NOMO-1 (cell line): ENCODE results near the gene OGA.

Experiments used
- DNase-seq, 2 experiments: peaks; one replicate each; lab custom pipeline; 2025; ENCODE audit not compliant: unreplicated experiment in 2 of 2; lab: John Stamatoyannopoulos, UW

OGA gene

DNA sequence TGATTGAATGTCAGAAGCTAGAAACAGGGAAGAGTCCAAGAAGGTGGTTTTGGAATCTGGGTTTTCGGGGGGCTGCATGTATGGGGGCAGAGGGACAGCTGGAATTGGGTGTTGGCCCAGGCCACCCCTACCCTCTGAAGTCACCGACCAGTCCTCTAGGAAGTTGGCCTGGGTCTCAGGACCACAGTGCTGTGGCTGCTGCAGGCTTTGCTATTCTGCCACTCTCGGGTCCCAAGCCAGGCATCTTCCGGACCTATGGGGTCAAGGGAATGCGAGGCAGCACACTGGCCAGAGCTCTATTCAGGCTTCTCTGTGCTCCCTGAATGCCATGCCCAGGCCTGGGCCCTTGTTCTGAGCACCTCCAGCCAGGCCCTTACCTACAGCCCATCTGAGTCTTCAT, 55.5 kb downstream of the OGA start:
- no peak for DNase-seq

DNA sequence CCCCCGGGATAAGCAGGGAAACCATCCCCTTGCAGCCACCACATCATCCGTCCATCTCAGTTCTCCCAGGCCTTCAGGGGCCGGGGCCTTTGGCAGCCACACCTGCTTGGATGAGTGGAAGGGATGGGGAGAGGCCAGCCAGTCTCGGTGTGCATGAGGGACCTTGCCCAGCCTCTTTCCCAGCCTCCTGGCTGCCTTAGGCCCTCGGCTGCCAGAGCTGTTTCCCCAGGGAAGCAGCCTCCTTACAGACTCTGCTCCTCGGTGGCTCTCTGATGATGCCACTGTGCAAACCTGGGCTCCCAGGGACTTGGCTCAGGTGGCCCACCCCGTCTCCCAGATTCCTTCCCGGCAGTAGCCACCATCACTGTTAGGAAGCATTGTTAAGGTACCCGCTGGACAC, 57.0 kb downstream of the OGA start:
- no peak for DNase-seq

- DNase-seq: no peak
Measured at GRCh38 chr10:101760510-101760909, 57.7 kb downstream of the OGA start.

DNA sequence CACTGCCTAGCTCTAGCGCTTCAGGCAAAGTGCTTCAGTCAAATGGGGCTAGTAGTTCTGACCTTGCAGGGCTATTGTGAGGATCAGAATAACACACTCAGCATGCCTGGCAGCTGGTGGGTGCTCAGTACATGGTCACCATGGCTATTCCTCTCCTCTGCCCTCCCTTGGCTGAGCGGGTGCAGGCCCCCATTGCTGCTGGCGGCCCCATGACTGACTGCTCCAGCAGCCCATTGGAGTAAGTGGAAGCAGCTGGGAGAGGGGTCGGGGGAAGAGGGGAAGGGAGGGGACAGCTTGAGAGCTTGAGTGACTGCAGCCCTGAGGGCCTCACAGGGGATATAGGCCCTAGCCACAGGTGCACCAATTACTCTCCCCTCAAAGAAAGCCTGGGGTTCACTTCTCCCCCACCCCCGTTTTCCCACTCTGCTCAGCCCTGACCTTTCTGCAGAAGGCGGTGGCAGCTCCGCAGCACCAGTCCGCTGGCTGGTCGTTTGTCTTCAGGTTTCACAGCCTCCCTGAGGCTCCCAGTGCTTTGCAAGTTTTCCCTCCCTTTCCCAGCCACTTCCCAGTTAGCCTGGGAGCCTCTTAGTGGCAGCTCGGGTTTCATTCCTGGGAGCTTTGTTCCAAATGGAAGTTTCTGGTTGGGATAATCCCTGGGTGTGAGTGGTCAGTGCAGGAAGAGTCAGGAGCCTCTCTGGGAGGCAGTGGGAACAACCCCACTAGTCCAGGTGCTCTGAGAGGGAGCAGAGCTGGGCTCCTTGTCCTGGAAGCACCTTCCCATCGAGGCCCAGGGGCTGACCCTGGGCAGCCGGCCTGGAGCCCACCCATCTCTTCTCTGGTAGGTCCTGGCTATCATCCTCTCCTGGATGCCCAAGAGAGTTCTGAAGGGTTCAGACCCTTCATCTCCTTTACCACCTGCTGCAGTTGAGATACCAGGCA, 58.7 kb downstream of the OGA start:
- DNase-seq: no peak

GRCh38 chr10:101758858-101759257, 59.4 kb downstream of the OGA start:
- DNase-seq: no peak

GRCh38 chr10:101752241-101752640, 66.0 kb downstream of the OGA start:
- no peak for DNase-seq

DNA sequence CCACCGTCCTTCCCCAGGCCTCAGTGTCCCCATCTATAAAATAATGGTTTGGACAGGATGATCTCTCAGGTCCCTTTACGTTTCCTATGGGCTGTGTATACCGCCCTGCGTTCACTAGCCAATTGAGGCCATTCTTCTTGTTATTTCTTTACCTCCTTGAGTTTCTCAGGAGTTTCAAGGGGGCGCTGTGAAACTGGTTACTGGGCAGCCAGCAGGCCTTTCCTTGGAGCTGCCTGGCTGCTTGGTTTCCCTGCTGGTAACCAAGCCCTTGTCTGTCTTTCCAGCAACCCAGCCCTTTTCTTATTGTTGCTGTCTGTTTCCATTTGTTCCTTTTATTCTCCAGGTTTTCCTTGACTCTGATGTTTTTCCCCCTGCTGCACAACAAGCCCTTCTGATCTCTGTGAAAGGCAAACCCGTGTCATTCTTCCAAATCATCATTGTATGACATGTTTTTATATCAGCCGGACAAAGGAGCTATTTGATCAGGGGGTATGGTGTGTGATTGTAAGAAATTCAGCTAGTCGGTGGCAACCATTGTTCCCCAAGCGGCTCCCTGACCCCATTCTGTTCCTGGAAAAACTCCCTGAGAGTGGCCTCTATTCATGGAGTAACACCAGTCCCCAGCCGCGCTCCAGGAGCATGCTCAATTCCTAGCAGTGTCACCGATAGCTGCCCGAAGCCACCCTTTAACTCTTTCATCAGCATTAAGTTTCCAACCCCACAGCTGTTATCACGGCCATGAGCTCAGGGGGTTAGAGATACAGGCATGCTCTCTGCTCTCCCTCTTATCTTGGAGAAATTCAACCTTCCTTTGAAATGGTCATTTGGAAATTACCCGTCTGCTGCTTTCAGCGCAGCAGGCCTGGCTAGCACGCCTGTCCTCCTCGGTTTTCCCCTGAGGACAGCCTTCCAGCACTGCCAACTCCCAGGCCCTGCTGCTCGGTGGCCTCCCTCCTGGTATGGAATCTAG, 68.9 kb downstream of the OGA start:
- no peak for DNase-seq

DNA sequence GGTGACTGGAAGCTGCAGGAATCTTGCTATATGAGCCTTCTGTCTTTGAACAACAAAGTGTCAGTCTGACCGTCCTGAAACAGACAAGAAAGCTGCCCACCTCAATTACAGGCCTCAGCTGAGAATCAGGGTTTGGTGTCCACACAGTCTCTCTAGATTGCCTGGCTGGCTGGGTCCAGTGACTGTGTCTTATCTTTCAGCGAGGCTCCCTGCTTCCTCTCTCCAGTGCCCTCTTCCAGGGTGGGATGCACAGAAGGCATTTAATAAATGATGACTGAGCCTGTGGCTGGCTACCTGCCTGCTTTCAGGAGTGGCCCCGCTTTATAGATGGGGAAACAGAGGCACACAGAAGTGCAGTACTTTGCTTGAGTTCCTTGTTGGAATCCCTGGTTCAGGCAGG, 69.7 kb downstream of the OGA start:
- DNase-seq: no peak

DNA sequence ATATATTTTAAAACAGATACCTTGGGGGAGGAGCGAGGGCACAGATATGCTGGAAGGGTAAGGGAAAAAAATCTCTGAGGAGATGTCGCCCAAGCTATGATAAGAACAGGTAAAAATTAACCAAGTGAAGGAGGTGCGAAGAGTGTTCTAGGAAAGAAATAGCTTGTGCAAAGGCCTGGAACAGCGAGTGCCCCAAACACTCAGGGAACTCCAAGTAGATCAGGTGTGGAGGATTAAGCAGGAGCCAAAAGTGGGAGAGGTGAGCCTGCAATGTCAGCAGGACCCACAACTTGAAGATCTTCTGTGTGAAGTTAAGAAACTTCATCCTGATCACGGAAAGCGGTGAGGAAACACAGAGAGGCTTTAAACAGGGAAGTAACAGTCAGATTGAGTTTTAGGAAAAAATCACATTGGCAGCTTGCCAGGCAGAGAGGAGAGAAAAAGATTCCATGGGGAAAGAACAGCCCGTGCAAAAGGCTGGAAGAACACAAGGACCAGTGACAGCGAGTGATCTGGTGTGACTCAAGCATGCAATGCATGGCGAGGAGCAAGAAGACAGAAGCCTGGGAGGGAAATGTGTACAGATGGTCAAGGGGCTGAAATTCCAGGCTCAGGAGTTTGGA, 73.1 kb downstream of the OGA start:
- DNase-seq: no peak

GRCh38 chr10:101744267-101744666, 74.0 kb downstream of the OGA start:
- DNase-seq: no peak

DNA sequence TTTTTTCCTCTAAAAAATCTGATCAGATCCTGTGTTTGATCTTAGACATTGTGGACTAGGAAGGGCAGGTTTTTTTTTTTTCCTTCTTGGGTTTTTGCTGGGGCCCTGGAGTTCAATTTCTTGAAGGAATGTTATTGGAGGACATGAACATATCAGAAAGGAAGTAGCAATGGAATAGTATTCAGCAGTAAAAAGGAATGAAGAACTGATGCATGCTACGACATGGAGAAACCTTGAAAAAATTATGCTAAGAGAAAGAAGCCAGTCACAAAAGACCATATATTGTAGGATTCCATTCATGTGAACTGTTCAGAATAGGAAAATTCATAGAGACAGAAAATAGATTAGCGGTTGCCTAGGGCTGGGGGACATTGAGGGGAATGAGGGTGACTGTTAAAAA, 76.3 kb downstream of the OGA start:
- no peak for DNase-seq

DNA sequence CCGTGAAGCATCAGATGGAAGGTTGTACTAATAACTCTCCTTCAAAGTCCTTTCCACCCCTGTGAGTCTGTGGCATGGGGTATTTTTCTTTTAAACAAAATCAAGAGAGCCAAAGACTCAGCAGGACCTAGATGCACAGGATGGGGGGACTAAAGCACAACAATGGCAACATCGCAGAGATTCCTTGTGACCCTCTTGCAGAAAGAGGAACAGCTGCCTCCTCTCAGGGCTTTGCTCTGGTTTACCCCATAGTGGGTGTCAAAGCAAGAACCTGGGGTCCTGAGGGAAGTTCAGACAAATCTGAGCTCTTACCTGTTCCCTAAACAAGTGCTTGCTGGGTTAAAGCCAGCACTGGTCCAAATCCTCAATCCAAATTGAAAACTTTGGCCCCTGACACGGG, 81.6 kb downstream of the OGA start:
- no peak for DNase-seq
